HG03103 (cell line): Measurements from ENCODE around the gene BACE1.

Source experiments
- ATAC-seq: cut with Tn5 transposase; IDR thresholded peaks from one replicate; pipeline ENCODE4 v1.9.1; 2021; ENCODE audit warnings: low read depth; ENCODE audit not compliant: unreplicated experiment

BACE1 gene

DNA sequence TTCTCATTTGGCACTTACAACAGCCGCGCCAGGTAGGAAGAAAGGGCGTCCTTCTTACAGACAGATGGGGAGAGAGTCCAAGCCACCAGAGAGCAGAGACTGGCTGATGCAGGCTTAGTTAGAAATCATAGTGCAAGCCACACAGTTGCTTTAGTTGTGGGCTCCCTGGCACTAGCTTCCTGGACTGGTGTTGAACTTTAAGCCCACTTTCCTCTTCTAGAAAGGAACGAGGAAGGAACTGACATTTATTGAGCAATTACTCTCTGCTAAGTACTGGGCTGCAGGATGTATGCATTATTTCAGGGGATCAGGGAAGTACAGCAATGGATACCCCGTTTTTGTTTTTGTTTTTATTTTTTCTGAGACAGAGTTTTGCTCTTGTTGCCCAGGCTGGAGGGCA, 3.0 kb downstream of the BACE1 start:
- ATAC-seq, result no peak

- ATAC-seq, result no peak
Measured at GRCh38 chr11:117309310-117309709, 6.7 kb downstream of the BACE1 start.

DNA sequence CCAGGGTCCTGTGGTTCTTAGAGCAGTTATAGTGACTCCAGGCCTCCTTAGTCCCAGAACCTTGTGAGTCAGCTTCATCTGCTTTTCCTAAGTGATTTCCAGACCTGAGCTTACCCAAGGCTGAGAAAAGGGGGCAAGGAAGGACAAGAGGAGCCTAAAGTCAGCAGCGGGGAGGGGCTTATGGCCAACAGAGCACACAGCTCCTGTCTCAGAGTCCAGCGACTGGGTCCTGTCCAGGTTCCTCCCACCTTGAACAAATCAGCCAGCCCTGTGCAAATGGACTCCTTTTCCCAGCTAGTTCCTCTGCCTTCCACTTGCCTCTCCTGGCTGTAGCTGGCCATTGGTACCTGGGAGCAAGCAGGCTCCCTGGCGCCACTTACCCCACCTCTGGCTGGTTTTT, 10.9 kb downstream of the BACE1 start:
- no peak for ATAC-seq

DNA sequence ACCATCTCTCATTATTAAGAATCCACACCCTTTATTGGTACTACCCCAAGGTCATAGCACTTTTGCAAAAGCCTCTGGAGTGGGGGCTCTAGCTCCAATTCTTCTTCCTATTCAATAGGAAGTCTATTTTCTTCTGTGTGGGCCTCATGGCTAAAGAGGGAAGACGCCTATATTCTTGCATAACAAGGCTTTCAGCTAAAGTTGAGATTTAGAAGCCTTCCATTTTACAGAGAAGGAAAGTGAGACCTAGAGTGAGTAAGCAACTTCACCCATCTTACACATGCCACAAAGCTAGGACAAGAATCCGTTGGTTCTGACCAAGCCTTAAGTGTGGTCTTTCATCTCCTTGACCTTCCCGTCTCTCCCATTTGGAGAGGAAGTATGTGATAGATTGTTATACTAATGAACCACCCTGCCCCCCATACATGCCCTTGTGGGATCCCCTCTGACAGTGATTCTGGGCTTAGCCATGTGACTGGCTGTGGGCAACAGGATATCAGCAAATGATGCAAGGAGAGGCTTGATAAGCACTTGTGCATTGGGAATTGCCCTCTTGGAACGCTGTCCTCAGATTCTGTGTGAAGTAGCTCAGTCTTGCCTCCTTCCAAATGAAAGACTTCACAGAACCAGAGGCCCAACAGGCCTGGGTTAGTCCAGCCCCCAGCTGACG, 12.3 kb downstream of the BACE1 start:
- ATAC-seq, result no peak

- no peak for ATAC-seq
Measured at GRCh38 chr11:117303101-117303500, 13.0 kb downstream of the BACE1 start.

GRCh38 chr11:117302228-117302627, 13.8 kb downstream of the BACE1 start:
- no peak for ATAC-seq

DNA sequence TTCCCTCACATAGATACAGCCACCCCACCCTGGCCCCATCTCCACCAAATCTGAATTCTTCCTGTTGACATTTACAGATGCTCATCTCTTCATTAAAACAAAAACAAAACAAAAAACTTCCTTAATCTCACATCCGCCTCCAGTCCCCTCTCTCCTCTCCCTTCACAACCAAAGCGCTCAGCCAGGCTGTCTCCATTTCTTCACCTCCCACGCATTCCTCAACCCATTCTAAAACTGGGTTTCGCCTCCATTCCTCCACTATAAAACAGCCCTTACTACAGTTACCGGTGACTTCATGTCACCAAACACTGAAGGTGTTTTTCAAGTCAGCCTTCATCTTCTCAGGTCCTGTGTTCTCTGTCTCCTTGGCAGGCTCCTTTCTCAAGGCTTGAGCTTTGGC, 15.3 kb downstream of the BACE1 start:
- no peak for ATAC-seq

- ATAC-seq, result no peak
Measured at GRCh38 chr11:117300283-117300663, 15.8 kb downstream of the BACE1 start.

GRCh38 chr11:117299351-117300282, 16.4 kb downstream of the BACE1 start:
- ATAC-seq, result no peak

- ATAC-seq, result no peak
Measured at GRCh38 chr11:117298195-117298594, 17.9 kb downstream of the BACE1 start.

- ATAC-seq, result no peak
Measured at GRCh38 chr11:117296881-117297280, 19.2 kb downstream of the BACE1 start.

GRCh38 chr11:117295438-117296137, 20.5 kb downstream of the BACE1 start:
- no peak for ATAC-seq

GRCh38 chr11:117292616-117293015, 23.4 kb downstream of the BACE1 start:
- no peak for ATAC-seq

DNA sequence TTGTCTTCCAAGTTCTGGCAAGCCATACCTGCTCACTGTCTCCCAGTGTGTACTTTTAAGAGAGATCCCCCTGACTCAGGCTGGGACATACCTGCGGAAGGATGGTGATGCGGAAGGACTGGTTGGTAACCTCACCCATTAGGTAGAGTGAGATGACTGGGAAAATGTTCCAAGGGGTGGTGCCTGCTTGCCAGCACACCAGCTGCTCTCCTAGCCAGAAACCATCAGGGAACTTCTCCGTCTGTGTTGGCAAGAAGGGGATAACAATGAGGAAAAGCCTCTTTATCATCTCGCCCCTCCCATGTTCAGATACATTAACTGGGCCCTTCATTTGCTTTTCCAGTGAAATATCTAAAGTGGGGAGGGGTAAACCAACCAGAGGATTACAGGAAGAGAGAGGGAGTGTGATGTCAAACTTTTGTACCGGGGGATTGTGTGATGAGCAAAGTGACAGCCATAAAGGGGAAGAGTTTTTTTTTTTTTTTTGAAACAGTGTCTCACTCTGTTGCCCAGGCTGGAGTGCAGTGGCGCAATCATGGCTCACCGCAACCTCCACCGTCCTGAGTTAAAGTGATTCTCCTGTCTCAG, 25.2 kb downstream of the BACE1 start, which contains the start of gene BACE1-AS:
BACE1-AS (plus strand) TSS at position 538 of the 588 bp plus-strand sequence.
- no peak for ATAC-seq

GRCh38 chr11:117289795-117290194, 26.3 kb downstream of the BACE1 start:
- no peak for ATAC-seq

DNA sequence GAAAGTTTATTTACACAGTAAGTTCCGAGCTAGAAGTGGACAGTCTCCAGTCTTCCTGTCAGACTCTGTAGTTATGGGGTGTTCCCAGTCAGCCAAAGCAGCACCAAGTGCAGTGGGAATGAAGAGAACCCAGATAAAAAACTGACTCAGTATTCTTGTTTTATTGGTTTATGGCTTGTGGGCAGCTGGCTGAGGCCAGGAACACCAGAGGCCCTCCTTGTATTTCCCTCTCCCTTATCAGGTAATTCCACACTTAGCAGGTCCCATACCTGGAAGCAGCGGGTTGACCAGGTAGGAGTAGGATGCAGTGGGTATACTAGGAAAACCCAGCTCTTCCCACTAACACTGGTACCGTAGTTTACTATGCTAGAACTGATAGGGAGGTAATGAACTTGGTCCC, 28.4 kb downstream of the BACE1 start:
- no peak for ATAC-seq

DNA sequence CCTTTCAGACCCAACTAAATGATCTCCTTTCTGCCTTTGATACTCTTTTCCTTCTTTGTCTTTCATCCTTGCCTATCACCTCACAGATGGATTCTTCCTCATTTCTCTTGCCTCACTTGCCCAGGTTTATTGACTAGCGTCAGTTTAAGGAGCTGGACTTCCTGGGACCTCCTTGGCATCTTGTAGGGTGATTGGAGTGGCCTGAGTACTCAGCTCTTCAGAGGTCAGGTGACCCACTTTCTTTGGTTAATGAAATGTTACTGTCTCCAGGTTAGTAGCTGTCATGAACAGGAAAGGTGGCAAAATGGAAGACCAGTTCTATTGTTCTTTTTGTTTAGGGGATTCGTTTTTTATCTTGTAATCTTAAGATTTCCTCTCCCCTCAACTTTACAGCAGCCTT, 29.5 kb downstream of the BACE1 start:
- no peak for ATAC-seq

- no peak for ATAC-seq
Measured at GRCh38 chr11:117284053-117284452, 32.0 kb downstream of the BACE1 start.

DNA sequence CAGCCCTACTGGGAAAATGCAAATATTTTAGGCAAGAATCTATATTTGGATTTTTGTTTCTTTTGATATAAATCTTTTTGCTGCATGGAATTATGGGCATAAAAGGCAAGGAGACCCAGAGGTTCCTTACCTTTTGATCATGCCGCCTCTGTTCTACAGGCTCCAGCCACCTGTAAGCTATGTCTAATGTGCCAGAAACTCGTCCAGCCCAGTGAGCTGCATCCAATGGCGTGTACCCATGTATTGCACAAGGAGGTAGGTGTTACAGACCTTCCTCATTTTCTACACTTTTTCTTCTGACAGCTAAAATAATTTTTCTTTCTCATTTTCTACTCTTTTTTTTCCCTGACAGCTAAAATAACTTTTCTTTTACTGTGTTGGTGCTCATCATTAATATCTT, 33.1 kb downstream of the BACE1 start:
- ATAC-seq, result no peak

GRCh38 chr11:117281869-117282268, 34.2 kb downstream of the BACE1 start:
- no peak for ATAC-seq

DNA sequence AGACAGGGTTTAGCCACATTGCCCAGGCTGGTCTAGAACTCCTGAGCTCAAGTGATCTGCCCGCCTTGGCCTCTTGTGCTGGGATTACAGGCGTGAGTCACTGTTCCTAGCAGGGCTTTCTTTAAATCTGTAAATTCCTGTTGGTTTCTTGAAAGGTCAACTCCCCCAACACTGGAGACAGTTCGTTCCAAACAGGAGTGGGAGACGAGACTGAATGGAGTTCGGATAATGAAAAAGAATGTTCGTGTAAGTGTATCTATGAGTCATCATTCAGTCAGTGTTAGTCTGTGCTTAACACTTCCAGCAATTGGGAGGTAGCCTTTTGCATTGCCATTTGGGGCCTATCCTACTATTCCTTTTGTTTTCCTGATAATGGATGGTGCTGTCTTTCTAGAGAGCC, 34.9 kb downstream of the BACE1 start:
- ATAC-seq, result no peak
